HG03378 (cell line): Measurements from ENCODE around the gene PDE1A.
"Not testable (repeated sequence)": the region's sequence is repeated elsewhere in the genome, so short reads cannot be mapped to it uniquely, and the experiment has no call there.

ENCODE experiments used
- ATAC-seq: cut with Tn5 transposase; IDR thresholded peaks from one replicate; pipeline ENCODE4 v1.9.1; 2021; ENCODE audit warnings: mild to moderate bottlenecking, moderate library complexity; ENCODE audit not compliant: unreplicated experiment

Gene PDE1A

GRCh38 chr2:182410120-182410519 lies 16.7 kb downstream of the PDE1A start:
- no peak for ATAC-seq

- ATAC-seq: no peak
These were observed 20.6 kb downstream of the PDE1A start for GRCh38 chr2:182406221-182406620.

- ATAC-seq: no peak
These were observed 21.8 kb downstream of the PDE1A start for GRCh38 chr2:182404975-182405561.

GRCh38 chr2:182404092-182404491 lies 22.7 kb downstream of the PDE1A start:
- ATAC-seq: no peak

- no peak for ATAC-seq
These were observed 33.5 kb downstream of the PDE1A start for GRCh38 chr2:182393270-182393760.

GRCh38 chr2:182391443-182391842 lies 35.4 kb downstream of the PDE1A start:
- ATAC-seq: no peak

- ATAC-seq: not testable (repeated sequence)
These were observed 40.5 kb downstream of the PDE1A start for GRCh38 chr2:182386267-182386880.

- no peak for ATAC-seq
These were observed 42.0 kb downstream of the PDE1A start for GRCh38 chr2:182384860-182385259.

- no peak for ATAC-seq
These were observed 45.6 kb downstream of the PDE1A start for GRCh38 chr2:182381225-182381624.

- ATAC-seq: no peak
These were observed 47.6 kb downstream of the PDE1A start for GRCh38 chr2:182379241-182379640.

GRCh38 chr2:182378759-182379158 lies 48.1 kb downstream of the PDE1A start:
- no peak for ATAC-seq

- no peak for ATAC-seq
These were observed 49.4 kb downstream of the PDE1A start for GRCh38 chr2:182377467-182377866.

- no peak for ATAC-seq
These were observed 51.0 kb downstream of the PDE1A start for GRCh38 chr2:182375862-182376261.

GRCh38 chr2:182372661-182373060 lies 54.2 kb downstream of the PDE1A start:
- ATAC-seq: no peak

- no peak for ATAC-seq
These were observed 57.8 kb downstream of the PDE1A start for GRCh38 chr2:182368996-182369395.

GRCh38 chr2:182368446-182368845 lies 58.4 kb downstream of the PDE1A start:
- no peak for ATAC-seq

- no peak for ATAC-seq
These were observed 59.4 kb downstream of the PDE1A start for GRCh38 chr2:182367401-182367800.

- ATAC-seq: no peak
These were observed 60.2 kb downstream of the PDE1A start for GRCh38 chr2:182366628-182367027.

GRCh38 chr2:182365855-182366254 lies 61.0 kb downstream of the PDE1A start:
- ATAC-seq: no peak

GRCh38 chr2:182361477-182361876 lies 65.4 kb downstream of the PDE1A start:
- no peak for ATAC-seq

GRCh38 chr2:182360663-182361260 lies 66.1 kb downstream of the PDE1A start:
- ATAC-seq: no peak

- no peak for ATAC-seq
These were observed 66.7 kb downstream of the PDE1A start for GRCh38 chr2:182359990-182360662.
